Stimulated activated CD8-positive, alpha-beta memory T cell treated with anti-CD3 and anti-CD28 coated beads, Interleukin-4, amount 100 ng/mL, for 48 hours (primary cell): ENCODE measurements around the gene HSPG2.
"Not testable (repeated sequence)": the region's sequence is repeated elsewhere in the genome, so short reads cannot be mapped to it uniquely, and the experiment has no call there.

Source experiments
- DNase-seq: peaks from one replicate; pipeline ENCODE4 v3.0.0-alpha.2; 2020

Gene HSPG2

DNA sequence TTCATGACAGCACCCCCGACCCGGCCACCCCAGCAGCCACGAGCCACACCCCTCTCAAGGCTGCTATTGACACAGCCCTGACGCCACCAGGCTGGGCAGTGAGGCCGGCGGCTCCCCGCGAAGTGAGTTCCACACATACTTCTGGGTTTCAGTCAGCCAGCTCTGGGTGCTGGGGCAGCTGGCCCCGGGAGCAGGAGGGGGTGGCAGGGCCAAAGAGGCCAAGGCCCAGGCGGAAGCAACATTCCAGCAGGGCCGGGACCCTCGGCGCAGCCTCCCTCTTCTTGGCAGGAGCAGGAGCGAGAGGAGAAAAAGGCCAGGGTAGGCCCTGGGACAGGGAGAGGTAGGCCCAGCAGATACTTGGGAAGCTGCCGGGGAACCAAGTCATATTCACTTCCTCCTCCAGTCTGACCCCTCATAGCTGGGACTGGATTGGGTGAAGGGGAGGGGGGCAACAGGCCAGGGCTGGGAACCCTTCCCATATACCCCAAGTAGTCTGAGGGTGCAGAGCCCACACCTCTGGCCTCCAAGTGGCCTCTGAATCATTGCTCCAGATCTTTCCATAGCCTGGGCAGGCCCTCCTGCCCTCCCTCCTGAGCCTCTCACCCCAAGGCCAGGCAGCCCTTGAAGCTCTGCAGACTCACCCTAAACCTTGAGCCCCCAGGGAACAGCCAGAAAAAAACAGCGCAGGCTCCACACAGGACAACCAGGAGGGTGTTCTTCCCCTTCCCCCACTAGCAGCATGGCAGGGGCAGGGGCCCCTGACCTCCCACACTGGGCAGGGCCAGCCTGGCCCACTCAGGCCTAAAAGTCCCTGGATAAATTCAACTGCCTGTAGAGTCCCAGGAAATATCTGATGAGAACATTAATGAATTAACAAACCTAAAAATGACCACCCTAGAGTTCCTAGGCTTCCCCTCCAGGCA is 5.7 kb downstream of the HSPG2 start:
- no peak for DNase-seq

DNA sequence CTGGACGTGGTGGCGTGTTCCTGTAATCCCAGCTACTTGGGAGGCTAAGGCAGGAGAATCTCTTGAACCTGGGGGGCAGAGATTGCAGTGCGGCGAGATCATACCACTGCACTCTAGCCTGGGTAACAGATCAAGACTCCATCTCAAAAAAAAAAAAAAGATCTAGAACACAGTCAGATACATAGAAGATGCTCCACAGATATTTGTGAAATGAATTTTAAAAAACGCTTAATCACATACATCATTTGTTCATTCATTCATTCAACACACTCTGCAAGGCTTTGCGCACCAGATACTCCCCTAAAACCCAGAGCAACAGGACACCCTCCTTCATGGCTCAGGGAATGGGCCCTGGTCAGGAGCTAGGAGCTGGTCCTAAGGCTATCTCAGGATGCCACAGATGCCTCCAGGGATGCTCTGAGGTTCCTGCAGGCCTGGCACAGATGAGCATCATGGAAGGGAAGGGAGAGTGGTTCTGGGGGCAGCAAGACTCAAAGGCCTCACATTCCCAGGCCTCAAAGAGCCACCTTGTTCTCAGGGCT is 6.4 kb downstream of the HSPG2 start:
- no peak for DNase-seq

DNA sequence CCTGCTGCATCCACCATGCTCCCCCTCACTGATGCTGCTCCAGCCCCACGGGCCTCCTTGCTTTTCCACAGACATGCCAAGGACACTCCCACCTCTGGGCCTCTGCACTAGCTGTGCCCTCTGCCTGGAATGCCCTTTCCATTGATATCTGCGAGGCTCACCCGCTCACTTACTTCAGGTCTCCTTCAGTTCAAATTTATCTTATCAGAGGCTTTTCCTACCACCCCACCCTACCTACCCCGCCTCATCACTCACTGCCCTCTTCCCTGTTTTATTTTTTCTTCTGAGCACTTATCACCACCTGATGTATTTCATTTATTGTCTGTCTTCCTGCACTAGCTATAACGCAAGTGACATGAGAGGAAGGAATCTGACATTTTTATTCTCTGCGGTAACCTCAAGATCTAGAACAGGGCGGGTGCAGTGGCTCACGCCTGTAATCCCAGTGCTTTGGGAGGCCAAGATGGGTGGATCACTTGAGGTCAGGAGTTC is 7.0 kb downstream of the HSPG2 start:
- no peak for DNase-seq

DNA sequence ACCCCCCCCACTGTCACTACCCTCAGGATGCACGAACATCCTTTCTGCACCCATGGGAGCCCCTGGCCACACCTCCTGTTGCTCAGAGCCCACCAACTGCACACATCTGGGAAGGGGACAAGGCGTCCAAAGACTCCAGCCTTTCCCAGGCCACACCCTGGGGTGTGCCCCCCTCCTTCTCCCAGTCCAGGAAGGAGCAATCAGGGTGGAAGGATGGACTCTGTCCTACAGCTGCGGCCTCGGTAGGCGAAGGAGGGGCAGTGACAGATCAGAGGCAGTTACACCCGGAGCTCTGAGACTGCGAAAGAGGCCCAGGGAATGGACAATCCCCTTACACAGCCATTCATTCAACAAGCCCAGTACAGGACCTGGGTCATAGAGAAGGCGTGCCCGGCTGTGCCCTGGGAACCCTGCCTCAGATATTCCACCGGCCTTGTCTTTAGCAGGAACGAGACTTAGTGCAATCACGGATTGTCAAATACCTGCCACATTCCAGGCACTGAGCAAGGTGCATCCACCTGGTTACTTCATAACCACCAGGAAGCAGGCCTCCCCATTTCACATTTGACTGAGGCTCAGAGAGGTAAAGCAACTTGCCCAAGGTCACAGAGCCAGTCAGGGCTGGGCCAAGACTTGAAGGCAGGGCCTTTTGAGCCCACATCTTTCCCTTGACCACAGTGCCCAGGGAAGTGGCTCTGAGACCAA is 9.4 kb downstream of the HSPG2 start:
- no peak for DNase-seq

DNA sequence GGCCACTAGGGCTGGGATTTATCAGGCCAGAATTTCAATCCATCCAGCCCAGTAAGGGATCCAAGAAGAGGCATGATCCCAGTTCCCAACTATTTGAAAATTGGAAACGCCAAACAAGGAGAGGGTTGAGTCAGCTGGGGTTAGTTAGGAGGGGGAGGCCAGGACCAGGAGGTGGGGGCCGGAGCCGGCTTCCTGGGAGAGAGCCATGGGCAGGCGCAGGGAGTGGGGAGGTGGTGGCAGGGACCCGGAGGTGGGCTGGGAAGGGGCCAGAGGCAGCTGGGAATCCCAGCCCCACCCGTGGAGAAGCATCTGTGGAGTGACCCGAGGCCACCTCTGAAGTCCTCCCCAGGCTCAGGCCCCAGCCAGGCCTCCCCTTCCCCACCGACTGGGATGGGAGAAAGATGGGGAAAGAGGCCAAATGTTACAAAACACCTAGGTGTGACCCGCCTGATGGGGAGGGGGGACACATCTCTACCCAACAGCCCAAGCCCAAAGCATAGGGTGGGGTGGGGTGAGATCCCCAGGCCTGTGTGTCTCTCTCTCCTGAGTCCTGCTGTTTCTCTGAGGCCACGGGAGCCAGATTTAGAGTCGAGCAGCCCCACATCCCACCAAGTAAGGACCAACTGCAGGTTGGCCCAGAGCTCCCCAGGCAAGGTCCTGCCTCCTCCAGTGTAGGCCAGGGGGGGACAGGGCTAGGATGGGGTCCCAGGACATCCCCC is 10.1 kb downstream of the HSPG2 start:
- DNase-seq: no peak

DNA sequence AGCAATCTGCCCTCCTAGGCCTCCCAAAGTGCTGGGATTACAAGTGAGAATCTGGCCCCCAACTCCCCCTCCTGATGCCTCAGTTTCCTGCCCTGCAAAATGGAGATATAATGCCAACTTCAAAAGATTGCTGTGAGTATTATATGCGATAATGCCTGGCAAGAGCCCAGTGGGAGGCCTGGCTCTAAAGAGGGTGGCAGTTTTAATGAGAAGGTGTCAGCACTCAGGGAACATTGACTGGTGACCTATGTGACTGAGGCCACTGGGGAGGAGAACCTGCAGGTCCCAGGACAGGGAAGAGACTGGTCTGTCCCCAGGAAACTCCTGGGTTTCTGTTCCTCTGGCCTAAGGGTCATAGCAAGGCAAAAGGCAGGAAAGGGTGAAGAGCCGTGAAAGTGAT is 11.0 kb downstream of the HSPG2 start:
- DNase-seq: no peak

DNA sequence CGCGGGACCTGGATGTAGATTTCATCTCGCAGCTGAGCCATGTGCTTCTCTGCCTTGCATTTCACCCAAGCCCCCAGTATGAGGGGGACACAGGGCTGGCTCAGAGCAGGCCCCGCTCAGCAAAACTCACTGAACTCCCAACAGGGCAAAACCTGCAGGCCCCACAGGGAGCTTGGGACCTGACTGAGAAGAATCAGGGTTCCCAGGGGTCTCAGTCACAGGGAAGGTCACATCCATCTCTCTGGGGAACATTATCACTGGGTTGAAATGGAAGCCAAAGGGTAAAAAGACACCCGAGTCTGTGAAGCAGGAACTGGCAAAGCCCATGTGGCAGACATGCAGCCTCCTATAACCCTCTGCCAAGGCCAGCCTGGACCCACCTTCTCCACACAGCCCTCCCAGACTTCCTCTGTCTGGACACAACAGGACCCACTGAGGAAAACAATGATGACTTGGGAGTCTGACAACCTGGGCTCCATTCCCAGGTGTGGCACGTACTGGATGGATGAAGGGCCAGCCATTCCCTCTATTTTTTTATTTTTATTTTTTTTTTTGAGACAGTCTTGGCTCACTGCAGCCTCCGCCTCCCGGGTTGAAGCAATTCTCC is 11.7 kb downstream of the HSPG2 start:
- no peak for DNase-seq

DNA sequence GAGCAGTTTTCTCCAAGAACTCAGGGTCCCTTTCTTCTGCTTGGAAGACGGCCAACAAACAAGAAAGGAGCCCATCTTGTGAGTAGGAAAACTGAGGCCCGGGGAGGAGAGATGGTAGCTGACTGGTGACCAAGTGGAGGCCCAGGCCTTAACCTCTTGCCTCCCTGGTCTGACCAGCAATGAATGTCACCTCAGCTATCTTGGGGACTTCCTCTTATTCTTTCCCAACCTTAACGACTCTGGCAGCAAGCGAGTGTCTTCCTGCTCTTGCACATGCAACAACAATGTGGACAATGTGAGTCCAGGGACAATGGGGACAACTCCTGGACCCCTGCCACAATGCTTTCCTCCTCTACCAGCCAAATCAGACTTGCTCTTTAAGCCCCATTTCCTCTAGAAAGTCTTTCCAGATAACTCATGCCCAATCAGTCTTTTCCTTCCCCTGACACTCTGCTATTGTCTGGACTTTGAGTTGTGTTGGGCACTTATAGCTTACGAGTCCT is 12.6 kb downstream of the HSPG2 start:
- DNase-seq: no peak

DNA sequence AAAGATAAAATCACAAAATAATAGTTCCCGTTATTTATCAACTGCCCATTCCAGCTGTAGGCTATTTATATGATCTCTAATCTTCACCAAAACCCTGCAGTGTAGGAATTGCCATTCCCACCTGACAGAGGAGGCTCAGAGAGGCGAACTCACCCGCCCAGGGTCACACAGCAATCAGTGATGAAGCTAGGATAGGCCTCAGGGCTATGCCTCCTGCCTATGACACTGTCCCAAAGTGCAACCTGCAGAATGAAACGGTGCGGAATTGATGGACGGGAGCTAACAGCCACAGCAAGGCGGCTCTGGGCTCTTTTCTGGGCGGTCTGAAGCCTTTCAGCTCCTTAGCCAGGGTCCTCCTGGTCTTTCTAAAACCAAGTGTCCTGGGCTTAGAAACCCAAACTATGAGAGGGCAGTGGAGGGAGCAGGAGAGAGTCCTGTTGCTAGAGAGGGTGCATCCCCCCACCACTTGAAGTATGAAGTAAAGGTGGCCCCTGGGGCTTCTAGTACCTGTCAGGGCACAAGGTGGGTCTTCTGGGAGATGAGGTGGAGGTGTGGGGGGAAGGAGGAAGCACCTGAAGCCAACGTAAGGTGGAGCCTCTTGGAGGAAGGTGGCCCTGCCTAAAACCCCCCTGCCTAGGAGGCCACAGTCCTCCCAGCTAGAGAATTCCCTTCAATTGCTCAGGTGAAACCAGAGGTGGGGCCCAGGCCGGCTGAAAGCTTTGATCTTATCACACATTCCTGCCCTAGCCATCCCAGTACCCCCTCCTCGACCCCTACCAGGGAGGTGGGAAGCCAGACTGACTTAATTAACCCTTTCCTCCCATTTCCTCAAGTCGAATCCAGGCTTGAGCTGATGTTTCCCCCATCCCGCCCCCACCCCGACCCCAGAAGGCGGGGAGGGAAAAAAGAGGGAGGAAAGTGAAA is 14.8 kb downstream of the HSPG2 start:
- DNase-seq: no peak

DNA sequence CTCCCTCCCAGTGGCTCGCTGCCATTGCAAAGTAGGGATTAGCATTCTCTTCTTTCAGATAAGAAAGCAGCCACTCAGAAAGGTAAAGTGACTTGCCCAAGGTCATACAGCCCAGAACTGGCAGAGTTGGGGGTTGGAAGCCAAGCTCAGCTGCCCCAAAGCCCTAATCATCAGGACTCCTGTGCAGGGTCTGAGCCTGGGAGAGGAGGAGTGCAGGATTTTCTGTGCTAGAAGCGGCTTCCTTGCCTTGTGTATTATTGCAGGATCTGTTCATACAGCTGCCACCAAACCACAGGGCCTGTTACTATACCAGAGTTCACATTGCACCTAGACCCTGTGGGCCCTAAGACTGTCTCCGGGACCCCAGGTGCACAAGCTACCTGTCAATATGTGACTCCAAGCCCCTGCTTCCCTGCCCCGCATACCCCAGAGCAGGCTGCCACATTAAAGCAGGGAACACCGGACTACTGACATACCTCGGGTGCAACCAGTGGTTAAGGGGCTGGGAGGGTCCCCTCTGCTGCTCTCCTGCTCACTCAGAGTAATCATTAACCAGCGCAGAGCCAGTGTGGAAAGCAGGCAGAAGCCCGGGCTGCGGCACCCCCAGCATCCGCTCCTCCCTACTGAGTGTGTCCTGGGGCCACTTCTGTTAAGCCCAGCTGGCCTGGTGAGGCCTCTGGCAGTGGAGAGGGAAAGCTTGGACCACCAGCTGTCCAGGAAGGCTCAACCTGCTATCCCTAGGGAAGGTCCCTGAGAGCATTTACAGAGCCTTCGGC is 15.8 kb downstream of the HSPG2 start:
- no peak for DNase-seq

DNA sequence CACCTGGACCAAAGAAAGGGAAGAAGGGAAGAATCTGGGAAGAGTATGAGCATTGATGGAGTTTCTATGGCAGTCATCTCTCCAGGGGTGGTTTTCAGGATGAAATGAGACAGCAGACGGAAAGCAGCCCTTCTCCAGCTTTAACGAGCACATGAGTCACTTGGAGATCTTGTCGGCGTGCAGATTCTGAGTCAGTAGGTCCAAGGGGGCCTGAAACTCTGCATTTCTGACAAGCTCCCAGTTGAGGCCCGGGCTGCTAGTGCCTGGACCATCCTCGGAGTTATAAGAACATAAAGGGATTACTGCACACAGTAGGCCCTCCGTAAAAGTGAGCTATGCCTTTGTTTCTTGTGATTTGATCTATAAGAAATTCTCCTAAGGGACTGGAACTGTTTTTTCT is 17.6 kb downstream of the HSPG2 start:
- DNase-seq: no peak

DNA sequence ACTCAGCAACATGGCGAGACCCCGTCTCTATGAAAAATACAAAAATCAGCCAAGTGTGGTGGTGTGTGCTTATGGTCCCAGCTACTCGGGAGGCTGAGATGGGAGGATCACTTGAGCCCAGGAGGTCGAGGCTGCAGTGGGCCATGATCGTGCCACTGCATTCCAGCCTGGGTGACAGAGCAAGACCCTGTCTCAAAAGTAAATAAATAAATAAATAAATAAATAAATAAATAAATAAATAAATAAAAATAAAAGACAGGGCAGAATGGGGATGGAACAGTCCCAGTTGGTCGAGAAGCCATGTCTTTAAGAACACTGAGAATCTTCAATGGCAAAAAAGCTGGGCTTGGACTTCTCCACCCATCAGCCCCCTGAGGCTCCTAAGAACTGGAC is 19.9 kb downstream of the HSPG2 start:
- DNase-seq: not testable (repeated sequence)

DNA sequence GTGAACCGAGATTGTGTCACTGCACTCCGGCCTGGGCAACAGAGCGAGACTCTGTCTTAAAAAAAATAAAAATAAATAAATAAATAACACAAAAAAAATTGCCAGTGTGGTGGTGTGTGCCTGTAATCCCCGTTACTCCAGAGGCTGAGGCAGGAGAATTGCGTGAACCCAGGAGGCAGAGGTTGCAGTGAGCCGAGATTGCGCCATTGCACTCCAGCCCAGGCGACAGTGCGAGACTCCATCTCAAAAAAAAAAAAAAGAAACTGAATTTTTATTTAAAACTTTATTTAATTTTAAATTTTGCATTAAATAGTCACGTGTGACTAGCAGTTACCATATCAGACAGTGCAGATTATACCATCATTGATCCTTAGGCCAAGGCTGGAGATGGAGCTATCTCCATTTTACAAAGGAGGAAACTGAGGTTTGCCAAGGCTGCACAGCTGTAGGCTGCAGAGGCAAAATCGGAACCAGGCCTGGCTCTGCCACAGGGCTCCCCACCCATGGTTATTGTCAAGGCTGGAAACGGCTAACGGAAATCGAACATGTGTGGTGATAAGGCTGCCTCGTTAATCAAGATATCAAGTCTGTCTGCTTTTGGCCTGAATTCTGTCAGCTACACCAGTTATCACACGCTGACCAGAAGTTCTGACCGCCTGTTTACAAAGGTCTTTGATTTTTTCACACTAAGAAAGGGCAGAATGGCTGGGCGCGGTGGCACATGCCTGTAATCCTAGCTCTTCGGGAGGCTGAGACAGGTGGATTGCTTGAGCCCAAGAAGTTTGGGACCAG is 20.5 kb downstream of the HSPG2 start:
- no peak for DNase-seq

DNA sequence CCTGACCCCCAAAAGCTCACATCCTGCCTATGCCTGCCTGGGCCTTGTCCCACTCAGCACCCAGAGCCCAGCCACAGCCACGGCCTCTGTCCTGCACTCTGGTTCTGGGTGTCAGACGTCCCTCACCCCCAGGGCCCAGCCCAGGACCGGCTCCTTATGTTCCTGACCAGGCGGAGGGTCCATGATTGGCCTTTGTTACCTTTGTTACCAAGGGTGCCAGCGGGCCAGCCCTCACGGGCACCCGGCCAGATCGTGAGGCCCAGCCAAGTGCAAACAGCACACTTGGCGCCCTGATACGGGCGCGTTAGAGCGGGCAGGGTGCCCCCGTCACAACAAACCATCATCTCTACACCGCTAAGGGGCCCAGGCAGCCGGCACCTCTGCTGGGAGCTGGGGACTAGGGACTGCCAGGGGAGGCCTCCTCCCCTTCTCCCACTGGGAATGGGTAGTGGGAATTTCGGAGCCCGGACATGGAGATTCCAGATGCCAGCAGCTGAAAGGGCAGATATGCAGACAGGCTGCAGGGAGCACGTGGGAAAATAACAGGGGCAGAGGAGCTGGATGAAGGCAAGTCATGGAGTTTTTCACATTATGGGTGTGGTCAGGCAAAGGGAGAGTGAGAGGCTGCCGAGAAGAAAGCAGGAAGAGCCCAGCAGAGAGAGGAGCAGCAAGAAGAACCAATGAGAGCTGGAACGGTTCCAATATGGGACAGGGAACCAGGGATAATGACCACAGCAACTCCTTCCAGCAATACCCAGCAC is 22.1 kb downstream of the HSPG2 start:
- no peak for DNase-seq

DNA sequence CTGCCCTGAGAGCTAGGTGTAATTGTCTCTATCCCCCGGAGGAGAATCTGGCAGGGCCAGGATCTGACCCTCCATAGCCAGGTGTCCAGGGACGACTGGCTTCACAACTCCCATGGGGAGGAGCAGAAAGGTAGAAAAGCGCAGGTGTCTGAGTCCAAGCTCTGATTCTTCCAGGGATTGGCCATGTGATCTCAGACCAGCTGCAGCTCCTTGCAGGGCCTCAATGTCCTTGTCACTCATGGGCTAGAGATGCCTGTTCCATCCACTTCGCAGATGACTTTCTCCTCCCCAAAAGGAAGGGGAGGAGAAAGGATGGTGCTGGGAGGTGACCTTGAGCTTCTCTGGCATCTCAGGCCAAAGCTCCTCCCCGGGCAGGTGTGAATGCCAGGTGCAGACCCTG is 22.7 kb downstream of the HSPG2 start:
- no peak for DNase-seq

DNA sequence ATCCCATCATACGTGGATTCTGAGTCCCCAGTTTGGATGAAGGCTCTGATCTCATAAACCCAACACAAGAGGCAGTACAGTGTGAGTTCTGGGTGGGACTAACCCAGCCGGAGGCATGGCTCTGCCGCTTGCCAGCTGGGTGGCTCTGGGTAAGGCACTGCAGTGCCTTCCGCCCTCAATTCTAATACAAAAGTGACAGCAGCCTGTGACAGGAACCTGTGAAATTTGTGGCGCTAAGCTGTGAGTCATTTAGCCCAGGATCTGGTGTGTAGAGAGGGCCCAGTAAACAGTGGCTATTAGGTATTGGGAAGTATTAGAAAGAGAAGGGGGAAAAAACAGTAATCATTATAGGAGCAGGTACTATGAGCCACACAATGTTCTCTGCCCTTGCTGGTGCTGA is 23.3 kb downstream of the HSPG2 start:
- no peak for DNase-seq

DNA sequence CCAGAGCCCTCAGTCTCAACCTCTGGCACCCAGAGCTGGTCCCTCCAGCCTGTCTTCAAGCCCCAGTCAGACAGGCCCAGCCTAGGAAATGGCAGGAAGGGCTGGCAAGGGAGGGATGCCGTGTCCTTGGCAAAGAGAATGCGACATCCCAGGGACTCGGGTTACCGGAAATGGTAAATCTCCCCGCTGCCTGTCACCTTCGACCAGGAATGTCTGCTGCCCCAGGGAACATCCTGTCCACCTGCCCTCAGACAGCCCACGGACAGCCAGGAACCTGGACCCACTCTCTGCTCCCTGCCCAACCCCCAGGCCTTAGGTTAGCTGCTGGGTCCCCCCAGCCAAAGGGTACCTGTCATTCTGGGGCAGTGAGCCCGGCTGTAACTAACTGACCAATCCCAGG is 23.9 kb downstream of the HSPG2 start:
- no peak for DNase-seq

DNA sequence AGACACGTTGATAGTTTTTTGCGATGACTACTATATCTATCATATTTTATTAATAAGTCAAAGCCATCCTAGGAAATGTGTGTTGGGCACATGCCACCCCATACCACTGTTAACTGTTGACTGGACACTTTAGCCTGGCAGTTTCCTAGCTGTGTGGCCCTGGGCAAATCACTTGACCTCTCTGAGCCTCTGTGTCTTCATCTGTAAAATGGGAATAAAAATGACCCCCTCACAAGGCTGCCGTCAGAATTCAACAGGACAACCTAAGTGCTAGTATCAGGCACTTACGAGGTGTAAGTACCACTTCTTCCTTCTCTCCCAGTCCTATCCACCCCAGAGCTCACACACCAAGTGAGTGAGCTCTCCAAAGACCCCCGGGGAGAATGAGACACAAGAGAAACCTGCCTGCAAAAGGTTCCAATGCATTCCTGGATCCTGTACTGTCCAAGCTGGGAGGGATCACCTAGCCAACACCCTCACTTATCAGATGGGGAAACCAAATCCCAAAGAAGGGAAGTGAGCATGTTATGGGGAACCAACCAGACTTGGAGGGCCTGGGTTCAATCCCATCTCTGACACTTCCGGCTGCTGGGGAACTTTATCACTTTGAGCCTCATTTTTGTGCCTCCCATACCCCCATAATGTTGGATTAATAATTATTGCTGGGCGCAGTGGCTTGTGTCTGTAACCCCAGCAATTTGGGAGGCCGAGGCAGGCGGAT is 24.9 kb downstream of the HSPG2 start:
- DNase-seq: no peak
